ENCODE measurements around the gene STIP1. TPM values are rescaled to one million over a fixed set of nuclear protein-coding genes. Genes with fewer than 3 reads are reported as not detected.

Gene STIP1
- total RNA-seq, 1 donor from 2014 or later, result 77.7 TPM

GRCh38 chr11:64164392-64165312 lies 21.3 kb upstream of the STIP1 start:
- no peak for TF ChIP-seq CTCF (IDR thresholded peaks at IDR 0.05)
- H3K27ac ChIP-seq, result peak overlapping the region; percentile 44 to 65
- no peaks in the 10 kb centered on the region for H3K27me3 ChIP-seq
- no peaks in the 10 kb centered on the region for H3K36me3 ChIP-seq
- DNase-seq (ENCODE audit: low spot score in 2 of 2), result no peak
- peak overlapping the region; percentile 82 to 92 for H3K4me3 ChIP-seq
- peaks cover 9 to 12% of the 10 kb centered on the region in 2 donors for H3K4me1 ChIP-seq
- intact Hi-C loops (cut with DNase I), result loop anchor here (1.0 kb wide), 1 partner anchor 17 kb away; no protein-coding TSS in a partner anchor
- no peaks in the 10 kb centered on the region for H3K9me3 ChIP-seq

GRCh38 chr11:64165481-64165841 lies 20.5 kb upstream of the STIP1 start:
- intact Hi-C loops (cut with DNase I), result no loop called here
- no peak for TF ChIP-seq CTCF (IDR thresholded peaks at IDR 0.05)

GRCh38 chr11:64165842-64166635 lies 19.9 kb upstream of the STIP1 start, which contains the start of gene MACROD1:
Gene MACROD1, minus strand, starts transcription at chr11:64166113. Its CDS starts 119 bp downstream, at chr11:64165994.
- no peaks in the 10 kb centered on the region for H3K9me3 ChIP-seq
- no peaks in the 10 kb centered on the region for H3K27me3 ChIP-seq
- no peaks in the 10 kb centered on the region for H3K36me3 ChIP-seq
- peak; percentile 50 to 92 for DNase-seq (ENCODE audit: low spot score in 2 of 2)
- TF ChIP-seq CTCF (IDR thresholded peaks at IDR 0.05), result peak in 1 of 3 experiments; percentile 1
- peaks cover 9 to 12% of the 10 kb centered on the region in 2 donors for H3K4me1 ChIP-seq
- peak within 1 kb of the TSS; percentile 82 to 92 for H3K4me3 ChIP-seq
- intact Hi-C loops (cut with DNase I), result no loop called here
- H3K27ac ChIP-seq, result peak within 1 kb of the TSS; percentile 44 to 65

More at GRCh38 chr11:64165481-64165841, 20.5 kb upstream of the STIP1 start:
- no peaks in the 10 kb centered on the region for H3K9me3 ChIP-seq
- DNase-seq (ENCODE audit: low spot score in 2 of 2), result no peak
- no peaks in the 10 kb centered on the region for H3K36me3 ChIP-seq
- peak overlapping the region; percentile 44 to 65 for H3K27ac ChIP-seq
- peak overlapping the region; percentile 82 to 92 for H3K4me3 ChIP-seq
- no peaks in the 10 kb centered on the region for H3K27me3 ChIP-seq
- peaks cover 9 to 12% of the 10 kb centered on the region in 2 donors for H3K4me1 ChIP-seq

- DNase-seq (ENCODE audit: low spot score in 2 of 2), result no peak
- no peaks in the 10 kb centered on the region for H3K9me3 ChIP-seq
- intact Hi-C loops (cut with DNase I), result no loop called here
Observed at GRCh38 chr11:64170419-64170818, 15.6 kb upstream of the STIP1 start.

More at GRCh38 chr11:64170419-64170818, 15.6 kb upstream of the STIP1 start:
- TF ChIP-seq CTCF (IDR thresholded peaks at IDR 0.05), result no peak
- H3K27ac ChIP-seq, result no peak overlapping the region
- no peaks in the 10 kb centered on the region for H3K36me3 ChIP-seq
- H3K27me3 ChIP-seq, result no peaks in the 10 kb centered on the region
- H3K4me3 ChIP-seq, result no peak overlapping the region
- H3K4me1 ChIP-seq, result peaks cover 1 to 3% of the 10 kb centered on the region in 2 donors

Measured in ascending aorta (tissue), 2 donors.